Naive B cell (primary cell): ENCODE data around the gene CIB2. TPM values are rescaled to one million over a fixed set of nuclear protein-coding genes. Genes with fewer than 3 reads are reported as not detected.
A peak's percentile ranks its signal among the peaks of the same experiment; 100 is the strongest.

Experiments used
- ATAC-seq, 2 donors: fragments of 150-1000 bp; cut with Tn5 transposase; 2 replicates each; pipeline ENCODE4 v1.10.0; 2021; ENCODE audit warnings: low read depth in 2 of 2, mild to moderate bottlenecking in 2 of 2, moderate library complexity in 2 of 2
- DNase-seq: peaks from one replicate; pipeline ENCODE4 v3.0.0; 2022
- H3K27ac Mint-ChIP-seq, 6 donors: one replicate each; pipeline ENCODE4 v1.8.0; 2020 to 2022; ENCODE audit warnings: mild to moderate bottlenecking in 6 of 6, mixed read lengths in 6 of 6, moderate library complexity in 5 of 6, inconsistent platforms in 2 of 6
- H3K27me3 Mint-ChIP-seq, 3 donors: one replicate each; pipeline ENCODE4 v1.8.0; 2021 to 2022; ENCODE audit warnings: mixed read lengths in 3 of 3, mild to moderate bottlenecking in 1 of 3
- H3K36me3 Mint-ChIP-seq, 2 donors: one replicate each; pipeline ENCODE4 v1.8.0; 2020 to 2022; ENCODE audit warnings: mixed read lengths in 2 of 2, inconsistent platforms in 1 of 2, mild to moderate bottlenecking in 1 of 2
- H3K4me1 Mint-ChIP-seq, 3 donors: one replicate each; pipeline ENCODE4 v1.8.0; 2020 to 2022; ENCODE audit warnings: mixed read lengths in 3 of 3, inconsistent platforms in 1 of 3, mild to moderate bottlenecking in 1 of 3, moderate library complexity in 1 of 3
- H3K4me3 Mint-ChIP-seq, 8 donors: one replicate each; pipeline ENCODE4 v1.8.0; 2020 to 2022; ENCODE audit warnings: mild to moderate bottlenecking in 8 of 8, mixed read lengths in 8 of 8, moderate library complexity in 8 of 8, inconsistent platforms in 2 of 8
- H3K9me3 Mint-ChIP-seq, 7 donors: one replicate each; pipeline ENCODE4 v1.8.0; 2020 to 2022; ENCODE audit warnings: mixed read lengths in 7 of 7, mild to moderate bottlenecking in 5 of 7, inconsistent platforms in 2 of 7, moderate library complexity in 1 of 7
- polyA plus RNA-seq, 6 donors: library from polyadenylated mRNA; unstranded; fragments of 300-500 nt; fragmentation: Illumina TruSeq; gene quantifications; one replicate each; pipeline ENCODE4 v1.2.3, GENCODE V29; 2021; ENCODE audit warnings: low read depth in 6 of 6

CIB2 gene
- polyA plus RNA-seq, 6 donors from 2014 or later, result 0.57 to 2.6 (median 0.82) TPM; not detected in 1

DNA sequence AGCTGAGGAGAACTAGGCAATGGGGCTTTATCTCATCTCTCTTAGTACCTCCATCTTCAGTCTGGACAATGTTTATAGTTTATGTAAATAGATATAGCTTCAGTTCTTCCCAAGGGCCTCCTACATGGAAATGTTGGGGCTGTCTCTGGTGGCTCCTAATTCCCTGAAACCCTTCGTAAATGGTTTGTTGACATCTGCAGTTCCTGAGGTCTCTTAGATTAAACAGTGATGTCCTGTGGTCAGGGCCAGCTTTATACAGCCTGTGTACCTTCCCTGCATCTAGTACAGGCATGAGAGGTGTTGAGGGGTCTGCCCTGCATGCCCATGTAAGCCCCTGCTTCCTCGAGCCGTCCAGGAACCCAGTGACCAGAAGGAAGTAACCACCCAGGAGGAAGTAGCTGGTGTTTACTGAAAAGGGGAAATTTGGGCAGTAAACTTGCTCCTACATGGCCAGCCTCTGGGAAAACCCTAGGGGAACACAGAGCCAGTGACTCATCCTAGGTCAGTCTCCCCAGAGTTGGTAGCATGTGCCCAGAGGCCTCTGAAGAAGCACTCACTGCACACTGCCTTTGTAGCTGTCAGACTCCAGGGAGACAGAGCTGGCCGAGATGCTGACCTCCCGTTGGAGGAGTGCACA, 49.0 kb downstream of the CIB2 start:
- no peaks in the 10 kb centered on the region for H3K9me3 Mint-ChIP-seq
- peaks cover 7 to 9% (median 7%) of the 10 kb centered on the region in 3 donors for H3K4me1 Mint-ChIP-seq
- peaks cover 0 to under 1% of the 10 kb centered on the region in 2 donors for H3K36me3 Mint-ChIP-seq
- no peaks in the 10 kb centered on the region for H3K27me3 Mint-ChIP-seq
- no peak for DNase-seq
- H3K4me3 Mint-ChIP-seq, result no peak overlapping the region
- ATAC-seq, result no peak
- no peak overlapping the region for H3K27ac Mint-ChIP-seq

DNA sequence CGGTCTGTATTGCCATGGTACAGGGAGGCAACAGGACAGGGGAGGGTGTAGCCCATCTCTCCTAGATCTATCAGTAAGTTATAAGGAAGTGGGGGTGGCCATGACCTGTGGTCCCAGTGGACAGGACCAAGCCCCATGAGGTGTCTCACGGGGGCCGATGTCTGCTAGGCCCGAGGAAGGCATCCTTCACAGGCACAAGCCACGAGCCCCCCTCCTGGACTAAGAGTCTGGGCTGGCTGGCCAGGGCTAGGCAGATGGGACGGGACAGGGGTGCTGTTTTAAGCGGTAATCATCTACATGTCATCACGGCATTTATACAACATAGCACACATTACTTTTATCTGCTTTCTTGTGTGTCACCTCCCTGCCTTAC, 51.2 kb downstream of the CIB2 start:
- Mint-ChIP-seq H3K4me1 (peaks cover 22 to 26% (median 25%) of the 10 kb centered on the region in 3 donors), H3K27ac (no peak overlapping the region), H3K36me3 (peaks cover 0 to 7% of the 10 kb centered on the region in 2 donors), H3K4me3 (peak overlapping the region in 3 of 8 donors; percentile 32 to 51 (median 37)), H3K27me3 (no peaks in the 10 kb centered on the region), H3K9me3 (no peaks in the 10 kb centered on the region)
- no peak for DNase-seq
- ATAC-seq, result no peak

DNA sequence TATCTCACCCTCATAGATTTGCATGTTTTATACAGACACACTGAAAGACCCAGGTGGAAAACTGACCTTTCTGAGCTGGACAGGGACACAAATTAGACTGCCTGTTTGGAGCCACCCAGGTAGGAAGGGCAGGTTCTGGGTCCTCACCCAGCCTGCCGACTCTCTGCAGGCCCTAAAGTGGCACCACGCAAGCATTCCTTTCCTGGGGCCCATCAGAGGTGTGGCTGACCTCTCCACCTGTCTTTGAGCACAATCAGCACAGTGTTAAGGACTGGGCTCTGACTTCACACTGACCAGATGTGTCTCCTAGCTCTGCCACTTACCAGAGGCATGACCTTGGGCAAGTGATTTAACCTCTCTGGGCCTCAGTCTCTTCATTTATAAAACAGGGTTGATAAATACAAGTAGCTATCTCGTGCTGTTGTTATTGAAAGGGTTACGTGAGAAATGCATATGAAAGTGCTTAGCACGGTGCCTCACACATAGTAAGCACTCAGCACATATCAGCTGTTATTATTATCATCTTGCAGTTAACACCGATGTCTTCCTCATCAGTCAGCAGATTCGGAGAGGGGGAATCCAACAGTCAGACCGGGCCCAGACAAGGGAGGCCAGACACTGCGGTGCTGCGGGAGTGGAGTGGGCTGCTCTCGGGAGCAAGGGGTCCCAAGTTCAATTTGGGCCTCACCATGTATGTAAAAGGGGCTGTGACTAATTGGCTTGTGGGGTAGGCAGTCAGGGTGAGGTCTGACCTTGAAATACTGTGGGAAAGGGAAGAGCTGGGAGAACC, 51.8 kb downstream of the CIB2 start:
- Mint-ChIP-seq H3K27ac (no peak overlapping the region), H3K4me3 (peak overlapping the region in 5 of 8 donors; percentile 13 to 99 (median 37)), H3K36me3 (peaks cover 0 to 7% of the 10 kb centered on the region in 2 donors), H3K27me3 (no peaks in the 10 kb centered on the region), H3K4me1 (peaks cover 23 to 26% (median 25%) of the 10 kb centered on the region in 3 donors), H3K9me3 (no peaks in the 10 kb centered on the region)
- no peak for DNase-seq
- ATAC-seq, result no peak

DNA sequence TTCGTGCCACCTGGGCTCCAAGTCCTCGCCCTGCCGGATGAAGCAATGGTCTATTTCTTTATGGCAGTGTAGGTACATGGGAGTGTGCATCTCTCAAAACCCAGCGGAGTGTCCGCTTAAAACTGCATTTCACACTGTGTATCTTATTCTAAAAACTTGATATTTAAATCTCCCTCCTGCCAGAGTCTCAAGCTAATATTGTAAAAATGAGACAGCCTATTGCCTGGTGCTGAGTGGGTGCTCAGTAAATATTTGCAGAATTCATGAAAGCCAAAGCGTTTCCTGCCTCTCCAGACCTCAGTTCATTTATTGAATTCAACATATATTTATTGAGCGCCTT, 53.4 kb downstream of the CIB2 start:
- ATAC-seq, result peak; percentile 10 to 13
- H3K36me3 Mint-ChIP-seq, result peaks cover 0 to 7% of the 10 kb centered on the region in 2 donors
- no peaks in the 10 kb centered on the region for H3K9me3 Mint-ChIP-seq
- H3K4me1 Mint-ChIP-seq, result peaks cover 25 to 30% (median 28%) of the 10 kb centered on the region in 3 donors
- peak overlapping the region in 4 of 6 donors; percentile 31 to 85 (median 69) for H3K27ac Mint-ChIP-seq
- H3K27me3 Mint-ChIP-seq, result no peaks in the 10 kb centered on the region
- peak overlapping the region; percentile 81 to 99 (median 90) for H3K4me3 Mint-ChIP-seq
- no peak for DNase-seq

DNA sequence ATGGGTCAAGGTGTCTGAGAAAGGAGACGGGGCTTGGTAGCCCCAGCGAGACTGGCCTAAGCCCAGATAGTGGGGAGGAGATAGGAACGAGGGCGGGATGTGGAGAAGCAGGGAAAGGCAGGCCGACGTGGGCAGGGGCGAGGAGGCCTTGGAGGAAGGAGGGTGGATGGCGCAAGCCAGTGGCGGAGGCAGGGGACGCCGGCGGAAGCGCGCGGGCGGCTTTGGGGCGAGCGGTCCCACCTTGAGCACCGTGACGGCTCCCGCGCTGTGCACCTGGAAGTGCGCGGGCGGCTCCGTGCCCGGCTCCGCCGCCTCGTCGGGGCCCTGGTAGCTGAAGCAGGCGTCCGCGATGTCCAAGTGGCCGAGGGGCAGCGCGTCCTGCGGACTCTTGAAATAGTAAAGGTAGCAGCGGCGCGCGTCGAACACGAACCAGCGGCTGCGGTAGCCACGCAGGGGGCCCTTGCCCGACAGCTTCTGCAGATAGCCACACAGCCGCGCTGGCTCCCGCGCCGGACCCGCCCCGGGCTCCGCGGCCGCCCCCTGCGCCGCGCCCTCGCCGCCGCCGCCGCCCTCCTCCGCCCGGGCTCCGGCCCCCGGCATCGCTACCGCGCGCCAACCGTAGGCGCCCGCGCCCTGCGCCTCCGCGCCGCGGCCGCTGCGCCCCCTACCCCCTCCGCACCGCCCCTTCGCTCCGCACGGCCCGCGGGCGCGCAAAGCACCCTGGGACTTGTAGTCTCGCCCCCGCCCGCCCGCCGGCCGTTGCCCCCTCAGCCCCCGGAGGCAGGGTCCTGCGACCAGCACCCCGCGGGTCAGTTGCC, 54.0 kb downstream of the CIB2 start, which contains the start of gene TBC1D2B:
Gene TBC1D2B (minus strand): TSS at position 659 of the 818 bp plus-strand sequence. CDS start 59 bp downstream, at position 600.
- DNase-seq (peak; percentile 60), ATAC-seq (peak; percentile 90 to 92)
- Mint-ChIP-seq H3K4me3 (peak within 1 kb of the TSS; percentile 92 to 99 (median 96)), H3K27ac (peak within 1 kb of the TSS; percentile 72 to 93 (median 88)), H3K4me1 (peaks cover 28 to 34% (median 32%) of the 10 kb centered on the region in 3 donors), H3K27me3 (no peaks in the 10 kb centered on the region), H3K9me3 (no peaks in the 10 kb centered on the region), H3K36me3 (peaks cover 0 to 7% of the 10 kb centered on the region in 2 donors)

DNA sequence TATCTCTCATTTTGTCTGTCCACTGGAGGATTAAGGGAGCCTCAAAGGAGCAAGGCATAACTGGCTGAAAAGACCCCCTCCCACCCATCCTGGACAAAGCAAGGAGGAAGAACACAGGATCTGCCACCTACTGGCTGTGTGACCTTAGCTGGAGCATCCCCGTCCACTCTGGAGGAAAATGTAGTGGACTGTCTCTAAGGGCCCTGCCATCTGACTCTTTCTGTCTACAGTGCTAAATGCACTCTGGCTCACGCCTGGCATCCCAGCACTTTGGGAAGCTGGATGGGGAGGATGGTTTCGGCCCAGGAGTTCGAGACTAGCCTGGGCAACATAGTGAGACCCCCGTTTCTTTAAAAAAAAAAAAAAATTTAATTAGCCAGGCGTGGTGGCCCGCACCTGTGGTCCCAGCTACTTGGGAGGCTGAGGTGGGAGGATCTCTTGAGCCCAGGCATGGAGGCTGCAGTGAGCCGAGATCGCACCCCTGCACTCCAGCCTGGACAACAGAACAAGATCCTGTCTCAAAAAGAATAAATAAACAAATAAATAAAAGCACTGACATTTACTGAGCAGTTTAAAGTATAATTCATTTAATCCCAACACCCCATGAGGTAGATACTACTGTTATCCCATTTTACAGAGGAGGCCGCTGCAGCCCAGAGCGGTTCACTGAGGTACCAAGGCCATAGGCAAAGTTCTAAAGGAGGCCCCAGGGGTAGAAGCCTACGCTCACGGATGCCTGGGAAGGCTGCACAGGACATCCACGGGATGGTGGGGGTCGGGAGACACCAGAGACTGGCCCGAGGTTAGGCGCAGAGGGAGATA, 54.8 kb downstream of the CIB2 start:
- DNase-seq (no peak), ATAC-seq (no peak)
- Mint-ChIP-seq H3K27me3 (no peaks in the 10 kb centered on the region), H3K36me3 (peaks cover 0 to 7% of the 10 kb centered on the region in 2 donors), H3K27ac (peak overlapping the region; percentile 72 to 93 (median 88)), H3K4me1 (peaks cover 28 to 34% (median 32%) of the 10 kb centered on the region in 3 donors), H3K4me3 (peak overlapping the region; percentile 92 to 99 (median 96)), H3K9me3 (no peaks in the 10 kb centered on the region)

DNA sequence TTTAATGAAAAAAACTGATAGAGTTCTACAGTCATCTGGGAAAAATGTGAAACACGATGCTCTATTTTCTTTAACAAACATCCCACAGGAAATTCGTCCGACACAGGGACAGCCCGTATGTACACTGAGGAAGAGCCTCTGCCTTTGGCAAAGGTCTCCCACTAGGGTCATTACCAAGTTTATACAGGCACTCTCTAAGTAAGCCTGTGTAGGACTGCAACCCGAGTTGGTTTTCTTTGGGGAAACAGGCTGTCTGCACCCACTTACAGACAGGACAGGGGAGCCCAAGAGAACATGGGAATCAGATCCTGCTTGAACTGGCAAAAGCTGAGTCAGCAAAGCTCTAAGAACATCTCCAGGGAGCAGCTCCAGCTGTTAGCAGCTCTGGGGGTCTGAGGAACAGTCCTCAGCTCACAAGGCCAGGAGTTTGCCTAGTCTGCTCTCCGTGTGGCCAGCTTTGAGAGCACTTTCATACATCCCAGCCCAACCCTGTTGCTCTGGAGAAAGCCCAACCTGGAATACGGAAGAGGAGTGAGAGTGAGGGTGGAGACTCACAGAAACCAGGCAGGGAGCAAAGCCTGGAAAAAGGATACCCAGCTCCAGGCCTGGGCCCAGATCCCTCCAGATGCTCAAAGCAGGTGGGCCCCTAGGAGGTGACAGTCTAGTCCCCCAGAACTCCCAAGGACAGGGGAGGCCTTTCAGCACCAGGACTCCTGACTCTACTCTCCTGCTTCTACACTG, 55.6 kb downstream of the CIB2 start:
- Mint-ChIP-seq H3K9me3 (no peaks in the 10 kb centered on the region), H3K4me1 (peaks cover 28 to 34% (median 32%) of the 10 kb centered on the region in 3 donors), H3K4me3 (peak overlapping the region; percentile 82 to 99 (median 96)), H3K27me3 (no peaks in the 10 kb centered on the region), H3K36me3 (peaks cover 0 to 7% of the 10 kb centered on the region in 2 donors), H3K27ac (peak overlapping the region in 3 of 6 donors; percentile 30 to 54 (median 50))
- no peak for ATAC-seq
- DNase-seq, result no peak

DNA sequence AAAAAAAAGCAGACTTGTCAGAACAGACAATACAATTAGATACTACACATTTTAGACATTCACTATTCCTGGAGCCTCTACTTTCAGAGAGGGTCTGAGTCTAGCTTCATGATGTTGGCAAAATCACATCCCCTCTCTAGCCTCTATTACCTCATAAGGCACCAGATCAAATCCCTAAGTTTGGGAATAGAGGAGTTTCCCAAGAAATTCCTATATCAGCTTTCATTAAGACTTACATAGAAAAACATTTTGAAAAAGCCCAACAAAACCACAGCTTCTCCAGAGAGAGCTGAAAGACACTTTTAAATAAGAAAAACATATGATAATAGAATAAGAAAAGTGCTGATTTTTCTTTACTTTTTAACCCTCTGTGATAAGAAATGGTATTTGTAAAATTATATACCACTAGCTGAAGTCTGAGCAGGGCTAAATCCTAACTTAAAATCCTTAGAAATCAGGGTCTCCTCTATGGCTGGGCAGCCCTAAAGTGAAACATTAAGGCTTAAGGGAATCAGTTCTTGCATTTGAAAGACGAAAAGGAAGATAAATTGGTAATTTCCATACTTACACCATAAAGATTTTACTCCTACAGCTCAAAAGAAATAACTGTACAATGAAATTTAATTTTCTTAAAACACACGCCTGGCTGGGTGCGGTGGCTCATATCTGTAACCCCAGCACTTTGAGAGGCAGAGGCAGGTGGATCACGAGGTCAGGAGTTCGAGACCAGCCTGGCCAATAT, 58.0 kb downstream of the CIB2 start:
- Mint-ChIP-seq H3K27ac (no peak overlapping the region), H3K36me3 (peaks cover 0 to 7% of the 10 kb centered on the region in 2 donors), H3K4me3 (peak overlapping the region in 1 of 8 donors; percentile 4), H3K27me3 (no peaks in the 10 kb centered on the region), H3K4me1 (peaks cover 31 to 51% (median 33%) of the 10 kb centered on the region in 3 donors), H3K9me3 (no peaks in the 10 kb centered on the region)
- ATAC-seq, result no peak
- DNase-seq, result no peak

DNA sequence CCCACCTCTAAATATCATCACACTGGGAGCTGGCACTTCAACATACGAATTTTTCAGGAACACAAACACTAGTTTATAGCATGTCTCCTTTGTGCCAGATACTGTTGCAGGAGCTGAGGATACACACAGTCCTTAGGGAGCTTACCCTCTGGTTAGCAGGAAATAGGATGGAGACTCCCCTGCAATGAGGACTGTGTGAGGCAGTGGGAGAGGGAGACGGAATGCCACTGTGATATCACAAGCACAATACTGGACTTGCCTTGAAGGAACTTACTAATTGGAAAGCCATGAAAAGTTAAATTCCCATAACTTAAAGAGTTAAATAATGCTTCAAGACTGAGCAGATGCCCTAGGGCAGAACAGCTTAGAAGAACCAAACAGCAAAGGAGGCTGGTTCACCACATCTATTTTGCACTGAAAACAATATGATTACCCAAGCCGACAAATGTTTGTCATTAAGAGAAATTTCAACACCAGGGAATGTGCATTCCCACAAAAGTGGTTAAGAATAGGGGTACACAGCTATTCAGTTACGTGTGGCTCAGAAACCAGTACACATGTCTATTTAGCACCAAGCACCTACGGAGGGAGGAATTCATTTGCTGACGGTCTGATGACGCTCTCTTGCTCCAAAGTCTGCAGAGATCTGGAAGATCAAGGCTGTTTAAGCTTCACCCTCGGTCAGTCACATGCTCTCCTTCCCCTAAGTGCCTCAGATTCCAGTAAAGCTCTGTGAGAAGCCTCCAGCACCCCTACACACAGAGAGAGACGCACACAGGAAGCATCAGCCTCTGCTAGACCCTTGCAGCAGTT, 59.0 kb downstream of the CIB2 start:
- H3K4me3 Mint-ChIP-seq, result peak overlapping the region in 1 of 8 donors; percentile 4
- H3K27ac Mint-ChIP-seq, result peak overlapping the region in 1 of 6 donors; percentile 57
- DNase-seq (no peak), ATAC-seq (no peak)
- peaks cover 25 to 55% (median 28%) of the 10 kb centered on the region in 3 donors for H3K4me1 Mint-ChIP-seq
- no peaks in the 10 kb centered on the region for H3K27me3 Mint-ChIP-seq
- peaks cover 0 to 7% of the 10 kb centered on the region in 2 donors for H3K36me3 Mint-ChIP-seq
- no peaks in the 10 kb centered on the region for H3K9me3 Mint-ChIP-seq

DNA sequence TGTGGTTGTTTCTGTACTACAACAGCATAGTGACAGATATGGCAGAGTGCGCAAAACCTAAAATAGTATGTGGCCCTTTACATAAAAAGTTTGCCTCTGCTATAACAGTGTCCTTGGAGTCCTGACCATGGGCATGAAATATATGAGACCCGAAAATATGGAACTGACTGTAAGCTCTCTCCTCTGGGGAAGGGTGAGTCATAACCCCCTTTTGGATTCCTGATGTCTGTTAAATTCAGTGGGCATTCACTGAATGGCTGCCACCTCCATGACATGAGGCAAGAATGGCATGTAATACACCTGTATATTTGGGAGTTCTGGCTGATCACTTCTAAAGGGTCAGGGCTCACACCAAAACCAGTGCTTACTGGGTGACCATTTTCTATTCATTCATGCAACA, 59.9 kb downstream of the CIB2 start:
- DNase-seq, result no peak
- no peak for ATAC-seq
- no peak overlapping the region for H3K4me3 Mint-ChIP-seq

More for the DNA sequence above, 59.9 kb downstream of the CIB2 start:
- no peaks in the 10 kb centered on the region for H3K36me3 Mint-ChIP-seq
- H3K27me3 Mint-ChIP-seq, result no peaks in the 10 kb centered on the region
- no peak overlapping the region for H3K27ac Mint-ChIP-seq
- peaks cover 19 to 58% (median 22%) of the 10 kb centered on the region in 3 donors for H3K4me1 Mint-ChIP-seq
- no peaks in the 10 kb centered on the region for H3K9me3 Mint-ChIP-seq
